HCT116 (cell line): Measurements from ENCODE around the gene PHOSPHO1. TPM values are rescaled to one million over a fixed set of nuclear protein-coding genes. Genes with fewer than 3 reads are reported as not detected.

Source experiments
- ATAC-seq: fragments of 200-7000 bp; cut with Tn5 transposase; 2 replicates; pipeline ENCODE4 v1.9.1; 2020; ENCODE audit warnings: mild to moderate bottlenecking, moderate library complexity
- BruUV-seq: library from RNA; stranded (reverse); fragments of 400-500 nt; replicated peaks from 2 replicates; lab custom pipeline; 2021; lab: Mats Ljungman, UMichigan
- CTCF ChIA-PET: fragments of 300-600 bp; sonication (Branson Sonifier 250); formaldehyde crosslinking; loops from one replicate; lab custom pipeline; 2021; ENCODE audit warnings: antibody characterized with exemption; lab: Charles Lee
- POLR2A ChIA-PET: fragments of 300-600, 350-600 bp; sonication (Branson Sonifier 250); formaldehyde crosslinking; loops from one replicate; lab custom pipeline; 2021; ENCODE audit warnings: antibody characterized with exemption; lab: Charles Lee
- RAD21 ChIA-PET, 2 experiments: fragments of 300-600 bp; sonication (Branson Sonifier 250); formaldehyde crosslinking; loops; one replicate each; lab custom pipeline; 2023; ENCODE audit warnings: low total read pairs in 2 of 2; ENCODE audit not compliant: uncharacterized antibody in 2 of 2, unreplicated experiment in 2 of 2, low non-redundant PET in 1 of 2; lab: Charles Lee
- DNase-seq: peaks from one replicate; pipeline ENCODE4 v3.0.0-alpha.2; 2010; ENCODE audit warnings: low read depth, low spot score
- H2AFZ ChIP-seq: fragments of 200-600 bp; shearing (Covaris generic), sonication (generic); 2 replicates; pipeline ENCODE4 v1.6.1; 2017; ENCODE audit warnings: low read depth, mixed run types, mixed read lengths, antibody characterized with exemption, low read length; ENCODE audit not compliant: poor library complexity, severe bottlenecking
- H3K27ac ChIP-seq: 2 replicates; pipeline ENCODE4 v1.5.1; 2012; ENCODE audit warnings: low read depth, low read length
- H3K27me3 ChIP-seq: fragments of 200-600 bp; sonication (generic); 2 replicates; pipeline ENCODE4 v1.6.1; 2016; ENCODE audit warnings: mixed run types, low read length, mixed read lengths; ENCODE audit not compliant: insufficient read depth
- H3K36me3 ChIP-seq, 2 experiments: fragments of 200-500 bp in 1 of 2; fragments of 200-600 bp in 1 of 2; sonication (Bioruptor generic) in 1 of 2; sonication (generic) in 1 of 2; 2 replicates each; pipeline versions ENCODE4 v1.5.1 to v1.6.1; 2014 to 2016; ENCODE audit warnings: low read length in 2 of 2, inconsistent platforms in 1 of 2, mixed read lengths in 1 of 2, mixed run types in 1 of 2; ENCODE audit not compliant: insufficient read depth in 2 of 2, control insufficient read depth in 1 of 2
- H3K4me1 ChIP-seq, 2 experiments: fragments of 200-600 bp in 1 of 2; sonication (generic) in 1 of 2; 2 replicates each; pipeline versions ENCODE4 v1.5.1 to v1.6.1; 2012 to 2017; ENCODE audit warnings: low read length in 2 of 2, inconsistent platforms in 1 of 2, mild to moderate bottlenecking in 1 of 2, mixed read lengths in 1 of 2, mixed run types in 1 of 2, moderate library complexity in 1 of 2; ENCODE audit not compliant: insufficient read depth in 2 of 2, control insufficient read depth in 1 of 2
- H3K4me2 ChIP-seq: fragments of 200-600 bp; sonication (generic); 2 replicates; pipeline ENCODE4 v1.6.1; 2017; ENCODE audit warnings: mixed run types, low read length, mixed read lengths
- H3K4me3 ChIP-seq, 2 experiments: fragments of 200-600 bp in 1 of 2; sonication (generic) in 1 of 2; replicated peaks in 1 of 2; 2 replicates each; pipeline ENCODE4 v1.5.1; 2011 to 2016; ENCODE audit warnings: low read length in 2 of 2, control low read depth in 1 of 2, low read depth in 1 of 2, mild to moderate bottlenecking in 1 of 2, mixed read lengths in 1 of 2, mixed run types in 1 of 2
- H3K79me2 ChIP-seq: fragments of 200-600 bp; sonication (generic); 2 replicates; pipeline ENCODE4 v1.6.1; 2017; ENCODE audit warnings: mild to moderate bottlenecking, mixed run types, low read length, moderate library complexity, mixed read lengths; ENCODE audit not compliant: insufficient read depth
- H3K9ac ChIP-seq: fragments of 200-600 bp; sonication (generic); 2 replicates; pipeline ENCODE4 v1.6.1; 2016; ENCODE audit warnings: low read length, mixed read lengths
- H3K9me2 ChIP-seq: fragments of 200-600 bp; sonication (generic), shearing (Covaris generic); 2 replicates; pipeline ENCODE4 v1.6.1; 2017; ENCODE audit warnings: mixed run types, mild to moderate bottlenecking, moderate library complexity; ENCODE audit not compliant: insufficient read depth
- H3K9me3 ChIP-seq, 2 experiments: fragments of 200-500 bp in 1 of 2; fragments of 200-600 bp in 1 of 2; sonication (Bioruptor generic) in 1 of 2; sonication (generic) in 1 of 2; 2 replicates each; pipeline ENCODE4 v1.6.1; 2014 to 2017; ENCODE audit warnings: low read length in 2 of 2, mixed read lengths in 2 of 2, inconsistent platforms in 1 of 2, low read depth in 1 of 2, mild to moderate bottlenecking in 1 of 2, mixed run types in 1 of 2, moderate library complexity in 1 of 2; ENCODE audit not compliant: control insufficient read depth in 1 of 2, insufficient read depth in 1 of 2
- H4K20me1 ChIP-seq: fragments of 200-600 bp; sonication (generic), shearing (Covaris generic); 2 replicates; pipeline ENCODE4 v1.6.1; 2017; ENCODE audit warnings: mixed run types, mild to moderate bottlenecking, moderate library complexity; ENCODE audit not compliant: insufficient read depth
- CTCF ChIP-seq, 3 experiments: fragments of 200-600 bp in 1 of 3; sonication (generic) in 1 of 3; IDR thresholded peaks in 2 of 3; conservative IDR thresholded peaks in 1 of 3; 2 replicates each; pipeline ENCODE4 v1.5.1; 2012 to 2017; ENCODE audit warnings: low read depth in 2 of 3, low read length in 2 of 3, antibody characterized with exemption in 1 of 3, borderline replicate concordance in 1 of 3, control low read depth in 1 of 3, mild to moderate bottlenecking in 1 of 3, mixed read lengths in 1 of 3, mixed run types in 1 of 3, moderate library complexity in 1 of 3; ENCODE audit not compliant: insufficient read depth in 1 of 3
- EZH2 ChIP-seq: fragments of 200-600 bp; sonication (generic); IDR thresholded peaks from 2 replicates; pipeline ENCODE4 v1.6.1; 2017; ENCODE audit warnings: antibody characterized with exemption, mixed run types
- EZH2phosphoT487 ChIP-seq: fragments of 200-600 bp; IDR thresholded peaks from 2 replicates; pipeline ENCODE4 v1.6.1; 2018; ENCODE audit warnings: antibody characterized with exemption, borderline replicate concordance
- JUND ChIP-seq: IDR thresholded peaks from 2 replicates; pipeline ENCODE4 v1.6.1; 2012
- REST ChIP-seq: IDR thresholded peaks from 2 replicates; pipeline ENCODE4 v1.6.1; 2012; ENCODE audit warnings: low read depth
- TCF7L2 ChIP-seq: IDR thresholded peaks from 2 replicates; pipeline ENCODE4 v1.7.0; 2011; ENCODE audit warnings: borderline replicate concordance, inconsistent platforms; ENCODE audit not compliant: insufficient read depth, insufficient read length; ENCODE audit errors: extremely low read depth
- YY1 ChIP-seq: IDR thresholded peaks from 2 replicates; pipeline ENCODE4 v1.6.1; 2011; ENCODE audit warnings: low read length, low read depth, moderate library complexity, mild to moderate bottlenecking; ENCODE audit not compliant: insufficient replicate concordance; ENCODE audit errors: extremely low read depth
- ZNF274 ChIP-seq: fragments of 200-500 bp; sonication (Bioruptor generic); IDR thresholded peaks from 2 replicates; pipeline ENCODE4 v1.6.1; 2014; ENCODE audit warnings: mild to moderate bottlenecking, low read depth, low read length, inconsistent platforms
- intact Hi-C: fragments of 100-400 bp; cut with micrococcal nuclease; formaldehyde crosslinking; loops from 2 replicates; pipeline ENCODE4 v1.10.0; 2022
- total RNA-seq: library from RNA; stranded (reverse); gene quantifications from one replicate; pipeline ENCODE4 v1.2.1, GENCODE V29; 2021; ENCODE audit not compliant: unreplicated experiment

Gene PHOSPHO1
- total RNA-seq, 1 experiment from 2014 or later: 3.0 TPM

- no peaks in the 10 kb centered on the region for H3K79me2 ChIP-seq
- no TSS peak for BruUV-seq
- H3K4me2 ChIP-seq: 0 out of 2 replicates have a peak overlapping the region, but pooled peaks have one; percentile 19
- no peak overlapping the region for H3K9ac ChIP-seq
- H3K4me1 ChIP-seq: peaks cover 13 to 41% of the 10 kb centered on the region in 2 experiments; a peak in 3 of 4 replicates
- ChIA-PET RAD21 (no interaction called here), CTCF (interaction anchor here (1.5 to 3.0 kb wide), 3 partner anchors 11 to 100 kb away, joined by 4 to 16 read pairs (median 9); no protein-coding TSS in a partner anchor), POLR2A (no interaction called here)
- H4K20me1 ChIP-seq: no peaks in the 10 kb centered on the region
- TF ChIP-seq EZH2: no peak
- TF ChIP-seq CTCF (IDR thresholded peaks at IDR 0.05 in 2 of 3, conservative IDR thresholded peaks at IDR 0.05 in 1 of 3; ENCODE audit: borderline replicate concordance in 1 of 3, insufficient read depth in 1 of 3, low read depth in 2 of 3, low read length in 2 of 3): no peak
- no peak for TF ChIP-seq EZH2phosphoT487
- no peak for TF ChIP-seq ZNF274
- no peak for TF ChIP-seq TCF7L2
- no peak for TF ChIP-seq YY1
- TF ChIP-seq REST: no peak
- no peak for TF ChIP-seq JUND
- H3K9me2 ChIP-seq: no peaks in the 10 kb centered on the region
- no peaks in the 10 kb centered on the region for H3K36me3 ChIP-seq
- DNase-seq (no peak), ATAC-seq (no peak)
- intact Hi-C loops: loop anchor here (5.0 kb wide), 3 partner anchors 36 to 299 kb away; partner anchors contain the start of genes ATP5MC1 and UBE2Z
- H3K9me3 ChIP-seq: no peaks in the 10 kb centered on the region
- no peaks in the 10 kb centered on the region for H3K27me3 ChIP-seq
- peak overlapping the region; percentile 10 for H2AFZ ChIP-seq
- H3K27ac ChIP-seq: no peak overlapping the region
- no peak overlapping the region for H3K4me3 ChIP-seq
Observed at GRCh38 chr17:49190932-49191331, 39.7 kb downstream of the PHOSPHO1 start.
